ENCODE results near the gene FGF3. TPM values are rescaled to one million over a fixed set of nuclear protein-coding genes. Genes with fewer than 3 reads are reported as not detected.

FGF3 gene
- not detected in 5 replicates for total RNA-seq (2022; extraction: Qiagen RNA extraction)

GRCh38 chr11:69818603-69819441, at the start of gene FGF3:
TSS of gene FGF3 (minus strand) at chr11:69819416. CDS start at chr11:69818933, 483 bp downstream.

GRCh38 chr11:69775163-69775755, 44.0 kb downstream of the FGF3 start, which contains the start of gene FGF4:
TSS of gene FGF4 (minus strand) at chr11:69775341. CDS start at chr11:69775084, 257 bp downstream.

Other genes with a start within 250 kb of the FGF3 start
- 175 to 256 TPM (median 222 TPM) in 5 replicates for gene CCND1, start 178.3 kb downstream of the FGF3 start, total RNA-seq (2022; extraction: Qiagen RNA extraction)
- 27.1 to 38.6 TPM (median 33.1 TPM) in 5 replicates for gene LTO1, start 144.1 kb downstream of the FGF3 start, total RNA-seq (2022; extraction: Qiagen RNA extraction)
- gene FGF19, start 115.4 kb downstream of the FGF3 start, total RNA-seq (2022; extraction: Qiagen RNA extraction), result 0.03 to 0.08 TPM in 2 of 5 replicates, not detected in the others
- gene FGF4, start 44.1 kb downstream of the FGF3 start, total RNA-seq (2022; extraction: Qiagen RNA extraction), result not detected in 5 replicates